A673 (cell line): ENCODE results near the gene LRRD1. TPM values are rescaled to one million over a fixed set of nuclear protein-coding genes. Genes with fewer than 3 reads are reported as not detected.

Source experiments
- BruUV-seq: library from RNA; stranded (reverse); fragments of 400-500 nt; replicated peaks from 2 replicates; lab custom pipeline; 2021; lab: Mats Ljungman, UMichigan
- CTCF ChIA-PET: fragments of 300-600 bp; sonication (Branson Sonifier 250); formaldehyde crosslinking; loops from one replicate; lab custom pipeline; 2022; ENCODE audit warnings: antibody characterized with exemption; lab: Charles Lee
- POLR2A ChIA-PET: fragments of 300-600 bp; sonication (Branson Sonifier 250); formaldehyde crosslinking; loops from one replicate; lab custom pipeline; 2022; ENCODE audit warnings: antibody characterized with exemption; ENCODE audit not compliant: low non-redundant PET; lab: Charles Lee
- DNase-seq: peaks from one replicate; pipeline ENCODE4 v3.0.0-alpha.2; 2015; ENCODE audit warnings: low spot score
- H3K27ac ChIP-seq: fragments of 200-600 bp; sonication (generic); 2 replicates; pipeline ENCODE4 v1.5.1; 2016; ENCODE audit warnings: mixed run types, low read depth, mild to moderate bottlenecking, mixed read lengths, antibody characterized with exemption, low read length; ENCODE audit not compliant: poor library complexity, severe bottlenecking
- H3K27me3 ChIP-seq: fragments of 200-600 bp; sonication (generic); replicated peaks from 2 replicates; pipeline ENCODE4 v1.6.1; 2017; ENCODE audit warnings: mixed run types, low read depth, mild to moderate bottlenecking, mixed read lengths, antibody characterized with exemption, low read length; ENCODE audit not compliant: insufficient read depth, poor library complexity
- H3K36me3 ChIP-seq: fragments of 200-600 bp; sonication (generic); 2 replicates; pipeline ENCODE4 v1.6.1; 2016; ENCODE audit warnings: mixed run types, mild to moderate bottlenecking, mixed read lengths, antibody characterized with exemption, low read length; ENCODE audit not compliant: insufficient read depth, poor library complexity, severe bottlenecking
- H3K4me1 ChIP-seq: fragments of 200-600 bp; sonication (generic); 2 replicates; pipeline ENCODE4 v1.6.1; 2017; ENCODE audit warnings: mixed run types, mild to moderate bottlenecking, mixed read lengths, antibody characterized with exemption, low read length; ENCODE audit not compliant: insufficient read depth, poor library complexity, severe bottlenecking
- H3K4me3 ChIP-seq: fragments of 200-600 bp; sonication (generic); 2 replicates; pipeline ENCODE4 v1.5.1; 2016; ENCODE audit warnings: low read depth, mixed run types, mild to moderate bottlenecking, mixed read lengths, low read length; ENCODE audit not compliant: poor library complexity, severe bottlenecking
- H3K9me3 ChIP-seq: fragments of 200-600 bp; sonication (generic); 2 replicates; pipeline ENCODE4 v1.6.1; 2016; ENCODE audit warnings: mixed run types, low read depth, mild to moderate bottlenecking, mixed read lengths, antibody characterized with exemption, low read length; ENCODE audit not compliant: poor library complexity, severe bottlenecking
- EZH2 ChIP-seq: fragments of 200-600 bp; sonication (generic); IDR thresholded peaks from 2 replicates; pipeline ENCODE4 v1.6.1; 2017; ENCODE audit warnings: borderline replicate concordance, low read depth, mild to moderate bottlenecking, mixed read lengths, antibody characterized with exemption, low read length; ENCODE audit not compliant: poor library complexity, severe bottlenecking
- intact Hi-C: fragments of 100-400 bp; cut with micrococcal nuclease; formaldehyde crosslinking; loops from one replicate; pipeline ENCODE4 v1.10.0; 2022; ENCODE audit not compliant: unreplicated experiment
- total RNA-seq: library from RNA; stranded (reverse); gene quantifications from 2 replicates; pipeline ENCODE4 v1.2.3, GENCODE V29; 2021
- TF ChIP-seq, protein P1 (sequence below): fragments of 300-800, 200-600 bp; sonication (generic); conservative IDR thresholded peaks from 2 replicates; pipeline ENCODE4 v1.5.1; 2017; ENCODE audit warnings: low read depth, mild to moderate bottlenecking, antibody characterized with exemption, low read length, moderate library complexity, mixed read lengths

LRRD1 gene
- total RNA-seq, 1 experiment from 2014 or later, result not detected

DNA sequence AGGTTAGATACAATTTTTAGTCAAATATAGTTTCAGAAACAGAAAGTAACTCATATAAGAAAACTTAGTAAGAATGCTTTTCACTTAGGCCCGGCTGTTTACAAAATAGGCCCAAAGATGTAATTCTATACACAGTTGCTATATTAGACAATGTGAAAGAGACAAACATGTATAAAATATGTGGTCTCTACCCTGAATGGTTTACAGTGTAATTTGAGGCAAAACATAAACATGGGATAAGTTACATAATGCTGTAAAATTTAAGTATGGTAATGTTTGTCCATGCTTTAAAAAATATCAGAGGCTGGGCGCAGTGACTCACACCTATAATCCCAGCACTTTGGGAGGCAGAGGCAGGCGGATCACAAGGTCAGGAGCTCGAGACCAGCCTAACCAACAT lies 48.0 kb upstream of the LRRD1 start:
- intact Hi-C loops, result no loop called here
- Histone ChIP-seq H3K4me3 (no peak overlapping the region), H3K9me3 (no peaks in the 10 kb centered on the region), H3K4me1 (no peaks in the 10 kb centered on the region), H3K27ac (no peak overlapping the region), H3K36me3 (peaks cover 35% of the 10 kb centered on the region), H3K27me3 (no peaks in the 10 kb centered on the region)
- CTCF ChIA-PET, result no interaction called here
- POLR2A ChIA-PET, result no interaction called here
- BruUV-seq, result no TSS peak
- DNase-seq, result no peak
- TF ChIP-seq EZH2, result no peak
- TF ChIP-seq, protein P1, sequence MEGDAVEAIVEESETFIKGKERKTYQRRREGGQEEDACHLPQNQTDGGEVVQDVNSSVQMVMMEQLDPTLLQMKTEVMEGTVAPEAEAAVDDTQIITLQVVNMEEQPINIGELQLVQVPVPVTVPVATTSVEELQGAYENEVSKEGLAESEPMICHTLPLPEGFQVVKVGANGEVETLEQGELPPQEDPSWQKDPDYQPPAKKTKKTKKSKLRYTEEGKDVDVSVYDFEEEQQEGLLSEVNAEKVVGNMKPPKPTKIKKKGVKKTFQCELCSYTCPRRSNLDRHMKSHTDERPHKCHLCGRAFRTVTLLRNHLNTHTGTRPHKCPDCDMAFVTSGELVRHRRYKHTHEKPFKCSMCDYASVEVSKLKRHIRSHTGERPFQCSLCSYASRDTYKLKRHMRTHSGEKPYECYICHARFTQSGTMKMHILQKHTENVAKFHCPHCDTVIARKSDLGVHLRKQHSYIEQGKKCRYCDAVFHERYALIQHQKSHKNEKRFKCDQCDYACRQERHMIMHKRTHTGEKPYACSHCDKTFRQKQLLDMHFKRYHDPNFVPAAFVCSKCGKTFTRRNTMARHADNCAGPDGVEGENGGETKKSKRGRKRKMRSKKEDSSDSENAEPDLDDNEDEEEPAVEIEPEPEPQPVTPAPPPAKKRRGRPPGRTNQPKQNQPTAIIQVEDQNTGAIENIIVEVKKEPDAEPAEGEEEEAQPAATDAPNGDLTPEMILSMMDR, result no peak

DNA sequence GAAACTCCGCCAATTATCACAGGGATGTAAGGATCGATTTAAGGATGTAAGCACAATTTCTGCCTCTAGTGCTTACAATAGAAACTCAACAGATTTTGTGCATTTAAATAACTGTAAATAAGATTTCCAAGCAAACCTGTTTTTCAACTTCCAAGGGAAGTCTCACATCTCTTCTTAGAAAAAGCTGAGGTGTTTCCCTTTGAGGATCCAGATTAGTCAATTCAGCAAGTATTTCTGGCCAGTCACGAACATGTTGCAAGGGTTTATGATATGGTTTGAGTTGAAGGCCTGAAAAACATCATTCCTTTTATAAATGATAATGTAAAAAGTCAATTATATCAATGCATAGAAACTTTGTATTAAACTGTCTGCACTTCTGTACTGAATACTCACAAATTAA lies 42.8 kb upstream of the LRRD1 start:
- Histone ChIP-seq H3K4me3 (no peak overlapping the region), H3K27me3 (no peaks in the 10 kb centered on the region), H3K4me1 (no peaks in the 10 kb centered on the region), H3K36me3 (peaks cover 52% of the 10 kb centered on the region), H3K9me3 (no peaks in the 10 kb centered on the region), H3K27ac (no peak overlapping the region)
- ChIA-PET CTCF (no interaction called here), POLR2A (no interaction called here)
- intact Hi-C loops, result no loop called here
- DNase-seq, result no peak
- BruUV-seq, result no TSS peak
- TF ChIP-seq, protein P1, result no peak
- TF ChIP-seq EZH2, result no peak

DNA sequence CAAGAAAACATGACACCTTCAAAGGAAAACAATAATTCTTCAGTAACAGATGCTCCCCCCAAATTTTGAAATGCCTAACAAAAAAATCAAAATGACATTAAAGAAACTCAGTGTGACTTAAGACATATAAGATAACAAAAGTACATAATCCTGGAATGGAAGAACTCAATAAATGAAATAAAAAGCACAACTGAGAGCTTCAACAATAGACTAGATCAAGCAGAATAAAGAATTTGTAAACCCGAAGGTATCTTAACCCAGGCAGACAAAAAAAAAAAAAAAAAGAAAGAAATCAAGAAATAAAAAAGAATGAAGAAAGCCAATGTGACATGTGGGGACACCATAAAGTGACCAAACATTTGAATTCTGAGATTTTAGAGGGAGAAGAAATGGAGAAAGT lies 27.7 kb upstream of the LRRD1 start:
- H3K27me3 ChIP-seq, result no peaks in the 10 kb centered on the region
- no TSS peak for BruUV-seq
- DNase-seq, result no peak
- CTCF ChIA-PET, result no interaction called here
- TF ChIP-seq EZH2, result no peak
- TF ChIP-seq, protein P1, result no peak
- no peaks in the 10 kb centered on the region for H3K4me1 ChIP-seq
- intact Hi-C loops, result no loop called here
- peaks cover 14% of the 10 kb centered on the region for H3K9me3 ChIP-seq
- no peak overlapping the region for H3K27ac ChIP-seq
- H3K4me3 ChIP-seq, result no peak overlapping the region
- POLR2A ChIA-PET, result no interaction called here
- peaks cover 33% of the 10 kb centered on the region for H3K36me3 ChIP-seq
